NT2/D1 (cell line): ENCODE results near the gene ACAA2.

Experiments
- DNase-seq: peaks from one replicate; pipeline ENCODE4 v3.0.0-alpha.2; 2011; ENCODE audit warnings: low read depth, low spot score
- H3K27me3 ChIP-seq: 2 replicates; pipeline ENCODE4 v1.6.0; 2011; ENCODE audit warnings: mild to moderate bottlenecking; ENCODE audit not compliant: insufficient read length, insufficient read depth
- H3K36me3 ChIP-seq: 2 replicates; pipeline ENCODE4 v1.6.1; 2011; ENCODE audit warnings: mild to moderate bottlenecking, low read length, mixed read lengths; ENCODE audit not compliant: insufficient read depth, insufficient read length
- H3K4me1 ChIP-seq: 2 replicates; pipeline ENCODE4 v1.5.1; 2011; ENCODE audit not compliant: insufficient read depth, insufficient read length
- H3K4me3 ChIP-seq: 2 replicates; pipeline ENCODE4 v1.5.1; 2011; ENCODE audit warnings: low read depth; ENCODE audit not compliant: insufficient read length
- H3K9ac ChIP-seq: 2 replicates; pipeline ENCODE4 v1.6.0; 2011; ENCODE audit warnings: low read depth; ENCODE audit not compliant: insufficient read length
- H3K9me3 ChIP-seq: 2 replicates; pipeline ENCODE4 v1.5.1; 2011; ENCODE audit warnings: mild to moderate bottlenecking, low read length; ENCODE audit not compliant: insufficient read depth
- SUZ12 ChIP-seq: IDR thresholded peaks from 2 replicates; pipeline ENCODE4 v1.6.1; 2011; ENCODE audit not compliant: insufficient read length, insufficient read depth; ENCODE audit errors: extremely low read depth
- YY1 ChIP-seq: IDR thresholded peaks from 2 replicates; pipeline ENCODE4 v1.6.1; 2011; ENCODE audit not compliant: insufficient read length, insufficient read depth
- ZNF274 ChIP-seq: IDR thresholded peaks from 2 replicates; pipeline ENCODE4 v1.6.1; 2011; ENCODE audit warnings: mild to moderate bottlenecking, low read depth, low read length

The ACAA2 gene

GRCh38 chr18:49757513-49758262 is 55.6 kb downstream of the ACAA2 start:
- DNase-seq, result no peak
- peaks cover 4% of the 10 kb centered on the region for H3K27me3 ChIP-seq
- no peak overlapping the region for H3K4me3 ChIP-seq
- TF ChIP-seq YY1 (no peak), SUZ12 (no peak), ZNF274 (no peak)
- H3K9ac ChIP-seq, result no peak overlapping the region
- no peaks in the 10 kb centered on the region for H3K9me3 ChIP-seq
- no peaks in the 10 kb centered on the region for H3K36me3 ChIP-seq
- peaks cover 2% of the 10 kb centered on the region for H3K4me1 ChIP-seq

GRCh38 chr18:49756671-49757362 is 56.5 kb downstream of the ACAA2 start:
- no peak for TF ChIP-seq YY1
- TF ChIP-seq SUZ12, result no peak
- TF ChIP-seq ZNF274, result no peak
- Histone ChIP-seq H3K36me3 (no peaks in the 10 kb centered on the region), H3K9ac (no peak overlapping the region)

GRCh38 chr18:49756135-49756534 is 57.2 kb downstream of the ACAA2 start:
- Histone ChIP-seq H3K27me3 (peaks cover 4% of the 10 kb centered on the region), H3K9me3 (no peaks in the 10 kb centered on the region), H3K36me3 (no peaks in the 10 kb centered on the region), H3K4me3 (no peak overlapping the region), H3K4me1 (no peaks in the 10 kb centered on the region), H3K9ac (no peak overlapping the region)
- no peak for DNase-seq
- TF ChIP-seq ZNF274, result no peak
- no peak for TF ChIP-seq YY1
- no peak for TF ChIP-seq SUZ12

More at GRCh38 chr18:49756671-49757362, 56.5 kb downstream of the ACAA2 start:
- no peaks in the 10 kb centered on the region for H3K9me3 ChIP-seq
- peaks cover 4% of the 10 kb centered on the region for H3K27me3 ChIP-seq
- DNase-seq, result no peak
- no peak overlapping the region for H3K4me3 ChIP-seq
- H3K4me1 ChIP-seq, result no peaks in the 10 kb centered on the region

- no peaks in the 10 kb centered on the region for H3K36me3 ChIP-seq
- no peak for DNase-seq
- no peak overlapping the region for H3K4me3 ChIP-seq
- peaks cover 4% of the 10 kb centered on the region for H3K27me3 ChIP-seq
- no peak overlapping the region for H3K9ac ChIP-seq
- TF ChIP-seq SUZ12, result no peak
- no peak for TF ChIP-seq ZNF274
- no peak for TF ChIP-seq YY1
- no peaks in the 10 kb centered on the region for H3K4me1 ChIP-seq
- no peaks in the 10 kb centered on the region for H3K9me3 ChIP-seq
These were observed 57.8 kb downstream of the ACAA2 start for GRCh38 chr18:49755489-49755888.

GRCh38 chr18:49754866-49755265 is 58.5 kb downstream of the ACAA2 start:
- no peak for TF ChIP-seq YY1
- no peak for TF ChIP-seq ZNF274
- no peak for TF ChIP-seq SUZ12
- Histone ChIP-seq H3K27me3 (peaks cover 4% of the 10 kb centered on the region), H3K9ac (no peak overlapping the region), H3K4me3 (no peak overlapping the region), H3K36me3 (no peaks in the 10 kb centered on the region), H3K4me1 (no peaks in the 10 kb centered on the region), H3K9me3 (no peaks in the 10 kb centered on the region)
- DNase-seq, result no peak

- no peak for TF ChIP-seq ZNF274
- TF ChIP-seq YY1, result no peak
- TF ChIP-seq SUZ12, result no peak
- Histone ChIP-seq H3K9me3 (no peaks in the 10 kb centered on the region), H3K9ac (no peak overlapping the region), H3K36me3 (no peaks in the 10 kb centered on the region), H3K4me3 (no peak overlapping the region), H3K4me1 (no peaks in the 10 kb centered on the region), H3K27me3 (peaks cover 4% of the 10 kb centered on the region)
- DNase-seq, result no peak
These were observed 59.7 kb downstream of the ACAA2 start for GRCh38 chr18:49753643-49754042.

- no peak overlapping the region for H3K4me3 ChIP-seq
- no peak for TF ChIP-seq SUZ12
- no peak for TF ChIP-seq ZNF274
- TF ChIP-seq YY1, result no peak
- H3K36me3 ChIP-seq, result no peaks in the 10 kb centered on the region
- no peak overlapping the region for H3K9ac ChIP-seq
- DNase-seq, result no peak
- H3K4me1 ChIP-seq, result no peaks in the 10 kb centered on the region
- H3K27me3 ChIP-seq, result peaks cover 4% of the 10 kb centered on the region
- no peaks in the 10 kb centered on the region; the same call in 1 of the 2 replicates for H3K9me3 ChIP-seq
These were observed 61.3 kb downstream of the ACAA2 start for GRCh38 chr18:49752095-49752457.
